A549 (cell line): ENCODE measurements around the gene MESD. TPM values are rescaled to one million over a fixed set of nuclear protein-coding genes. Genes with fewer than 3 reads are reported as not detected.

Experiments used
- ATAC-seq, 2 experiments: fragments of 200-7000 bp in 1 of 2; fragments of >200 bp in 1 of 2; cut with Nextera tagmentation in 1 of 2; cut with Tn5 transposase in 1 of 2; 3 replicates each; pipeline versions ENCODE4 v1.8.0 to v1.9.1; 2018 to 2020; ENCODE audit warnings: mild to moderate bottlenecking in 1 of 2, moderate library complexity in 1 of 2
- CTCF ChIA-PET: fragments of 300-600 bp; sonication (Branson Sonifier 250); formaldehyde crosslinking; extraction: SDS; loops from one replicate; lab custom pipeline; 2021; ENCODE audit warnings: antibody characterized with exemption, inconsistent platforms; lab: Yijun Ruan, JAX
- POLR2A ChIA-PET: fragments of 350-600 bp; formaldehyde crosslinking; extraction: SDS; loops from one replicate; lab custom pipeline; 2021; ENCODE audit warnings: antibody characterized with exemption, inconsistent platforms; lab: Yijun Ruan, JAX
- DNase-seq, 2 experiments: peaks; one replicate each; pipeline versions ENCODE4 v3.0.0 to v3.0.0-alpha.2; 2011 to 2016; ENCODE audit warnings: low read depth in 1 of 2, low spot score in 1 of 2
- FAIRE-seq: peaks from 2 replicates; lab custom pipeline; 2011; peaks lifted over from hg19 to GRCh38; lab: Jason Lieb, UNC
- H3K27ac ChIP-seq, 2 experiments: fragments of >200 bp; sonication (Bioruptor Twin); formaldehyde crosslinking; 3 replicates each; pipeline ENCODE4 v1.5.1; 2016 to 2017
- H3K4me1 ChIP-seq: fragments of >200 bp; sonication (Bioruptor Twin); formaldehyde crosslinking; 3 replicates; pipeline ENCODE4 v1.6.1; 2016
- H3K4me2 ChIP-seq: fragments of >200 bp; sonication (Bioruptor Twin); formaldehyde crosslinking; 3 replicates; pipeline ENCODE4 v1.6.1; 2016
- H3K4me3 ChIP-seq: fragments of >200 bp; sonication (Bioruptor Twin); formaldehyde crosslinking; 3 replicates; pipeline ENCODE4 v1.5.1; 2016
- H3K9me3 ChIP-seq: fragments of >200 bp; sonication (Bioruptor Twin); formaldehyde crosslinking; 3 replicates; pipeline ENCODE4 v1.6.1; 2016
- BCL3 ChIP-seq: fragments of >200 bp; sonication (Bioruptor Twin); formaldehyde crosslinking; IDR thresholded peaks from 3 replicates; pipeline ENCODE4 v1.6.1; 2016
- CEBPB ChIP-seq, 2 experiments: fragments of >200 bp in 1 of 2; sonication (Bioruptor Twin) in 1 of 2; formaldehyde crosslinking in 1 of 2; IDR thresholded peaks; 2 replicates each; pipeline ENCODE4 v1.6.1; 2012 to 2016
- CHD2 ChIP-seq: fragments of 150-350 bp; IDR thresholded peaks from 2 replicates; pipeline ENCODE4 v1.6.1; 2014; ENCODE audit warnings: low read length; ENCODE audit not compliant: partially characterized antibody
- CTCF ChIP-seq: fragments of >200 bp; sonication (Bioruptor Twin); formaldehyde crosslinking; IDR thresholded peaks from 3 replicates; pipeline ENCODE4 v1.5.1; 2016
- E2F6 ChIP-seq: IDR thresholded peaks from 2 replicates; pipeline ENCODE4 v1.6.1; 2012; ENCODE audit warnings: low read depth, borderline replicate concordance
- EHF ChIP-seq: fragments of 250-450 bp; sonication (Bioruptor Pico); IDR thresholded peaks from 2 replicates; pipeline ENCODE4 v1.5.0; 2020; ENCODE audit warnings: mild to moderate bottlenecking
- EP300 ChIP-seq, 2 experiments: fragments of >200 bp; sonication (Bioruptor Twin); formaldehyde crosslinking; IDR thresholded peaks; 2 replicates in 1 of 2; 3 replicates in 1 of 2; pipeline ENCODE4 v1.6.1; 2016 to 2017
- FOXS1 ChIP-seq: fragments of 250-450 bp; sonication (Bioruptor Pico); IDR thresholded peaks from 2 replicates; pipeline ENCODE4 v1.5.0; 2020; ENCODE audit warnings: mild to moderate bottlenecking, moderate library complexity
- HDAC2 ChIP-seq: fragments of 200-600 bp; sonication (generic); IDR thresholded peaks from 2 replicates; pipeline ENCODE4 v1.6.1; 2016
- HES2 ChIP-seq: fragments of >200 bp; sonication (Bioruptor Twin); formaldehyde crosslinking; IDR thresholded peaks from 2 replicates; pipeline ENCODE4 v1.6.1; 2016
- KDM5A ChIP-seq: fragments of 200-600 bp; sonication (generic); IDR thresholded peaks from 2 replicates; pipeline ENCODE4 v1.6.1; 2016; ENCODE audit warnings: antibody characterized with exemption, mild to moderate bottlenecking
- NFE2L2 ChIP-seq: fragments of 150-350 bp; conservative IDR thresholded peaks from 2 replicates; pipeline ENCODE4 v1.6.1; 2014; ENCODE audit warnings: low read length
- NPAS2 ChIP-seq: fragments of 250-450 bp; sonication (Bioruptor Pico); IDR thresholded peaks from 2 replicates; pipeline ENCODE4 v1.8.0; 2022; ENCODE audit warnings: mild to moderate bottlenecking, moderate library complexity, borderline replicate concordance
- PHF8 ChIP-seq: fragments of 200-600 bp; sonication (generic); IDR thresholded peaks from 2 replicates; pipeline ENCODE4 v1.6.1; 2016; ENCODE audit warnings: low read depth, mild to moderate bottlenecking, antibody characterized with exemption, moderate library complexity, borderline replicate concordance
- RAD21 ChIP-seq, 2 experiments: fragments of >200 bp in 1 of 2; sonication (Bioruptor Twin) in 1 of 2; formaldehyde crosslinking in 1 of 2; IDR thresholded peaks in 1 of 2; conservative IDR thresholded peaks in 1 of 2; 2 replicates in 1 of 2; 3 replicates in 1 of 2; pipeline ENCODE4 v1.6.1; 2012 to 2018; ENCODE audit warnings: inconsistent platforms in 1 of 2
- RARB ChIP-seq: fragments of 250-450 bp; sonication (Bioruptor Pico); IDR thresholded peaks from 2 replicates; pipeline ENCODE4 v1.8.0; 2021; ENCODE audit warnings: mild to moderate bottlenecking, moderate library complexity
- RCOR1 ChIP-seq: fragments of 150-350 bp; IDR thresholded peaks from 2 replicates; pipeline ENCODE4 v1.6.1; 2014; ENCODE audit warnings: antibody characterized with exemption, low read length, low read depth
- REST ChIP-seq: fragments of 200-600 bp; sonication (generic); IDR thresholded peaks from 2 replicates; pipeline ENCODE4 v1.6.1; 2016; ENCODE audit warnings: antibody characterized with exemption, mild to moderate bottlenecking, moderate library complexity
- RNF2 ChIP-seq: fragments of 200-600 bp; sonication (generic); IDR thresholded peaks from 2 replicates; pipeline ENCODE4 v1.6.1; 2016; ENCODE audit warnings: low read depth, mild to moderate bottlenecking, antibody characterized with exemption, moderate library complexity, borderline replicate concordance
- TFCP2L1 ChIP-seq: fragments of 250-450 bp; sonication (Bioruptor Pico); IDR thresholded peaks from 2 replicates; pipeline ENCODE4 v1.5.0; 2021; ENCODE audit warnings: mild to moderate bottlenecking
- ZC3H11A ChIP-seq: fragments of 450-650 bp; IDR thresholded peaks from 2 replicates; pipeline ENCODE4 v1.6.1; 2014; ENCODE audit warnings: antibody characterized with exemption, mild to moderate bottlenecking
- ZNF302 ChIP-seq: fragments of 250-450 bp; sonication (Bioruptor Pico); IDR thresholded peaks from 2 replicates; pipeline ENCODE4 v1.9.0; 2021; ENCODE audit warnings: inconsistent platforms, mild to moderate bottlenecking, moderate library complexity
- WGBS: methylation state at CpG from one replicate; pipeline ENCODE4 v1.1.6; 2017; ENCODE audit errors: missing lambda C conversion rate; 5-methylcytosine and 5-hydroxymethylcytosine counted together
- polyA plus RNA-seq, 4 experiments: library from polyadenylated mRNA; depleted of rRNA in 3 of 4; stranded (reverse); fragments of >200 nt; fragmentation: RNase III in 1 of 4; extraction: RNeasy Plus Mini Kit Qiagen cat#74134 plus additional on column Dnase treatment in 1 of 4; gene quantifications; 2 replicates in 3 of 4; 3 replicates in 1 of 4; pipeline ENCODE4 v1.2.3, GENCODE V29; 2011 to 2017

Gene MESD
- polyA plus RNA-seq, 2 of the 4 experiments (the other 2 are of a cell fraction), result 35.6 to 39.4 TPM

- no peak for FAIRE-seq
- WGBS, result 49% methylated on average over 3 of the region's 3 CpGs
- Histone ChIP-seq H3K4me1 (no peaks in the 10 kb centered on the region), H3K4me3 (no peak overlapping the region), H3K27ac (no peak overlapping the region), H3K9me3 (no peaks in the 10 kb centered on the region), H3K4me2 (no peak overlapping the region)
- no peak for DNase-seq
- ChIA-PET CTCF (interaction anchor here (0.6 to 1.5 kb wide), 3 partner anchors 12 to 136 kb away, joined by 3 to 4 read pairs (median 3); partner anchors contain the start of gene CEMIP), POLR2A (no interaction called here)
- TF ChIP-seq RARB (CRISPR knock-in tag) (no peak), RAD21 (conservative IDR thresholded peaks at IDR 0.05 in 1 of 2, IDR thresholded peaks at IDR 0.05 in 1 of 2) (peak in 1 of 2 experiments; percentile 4; a peak in 1 of 5 replicates)
- ATAC-seq, result no peak
Observed at GRCh38 chr15:80915472-80915871, 74.1 kb downstream of the MESD start.

- Histone ChIP-seq H3K27ac (no peak overlapping the region), H3K4me1 (no peaks in the 10 kb centered on the region), H3K4me2 (no peak overlapping the region), H3K9me3 (peaks cover 11% of the 10 kb centered on the region; the same call in 1 of the 3 replicates), H3K4me3 (no peak overlapping the region)
- ChIA-PET CTCF (interaction anchor here (1.1 to 3.2 kb wide), 2 partner anchors 56 to 131 kb away, joined by 3 to 17 read pairs; no protein-coding TSS in a partner anchor), POLR2A (no interaction called here)
- no peak for FAIRE-seq
- DNase-seq, result no peak
- no peak for TF ChIP-seq FOXS1 (CRISPR knock-in tag)
- TF ChIP-seq REST, result no peak
- no peak for TF ChIP-seq CHD2
- TF ChIP-seq EP300 (IDR thresholded peaks at IDR 0.05), result no peak
- no peak for TF ChIP-seq HDAC2
- TF ChIP-seq CTCF, result no peak
- no peak for TF ChIP-seq HES2
- no peak for TF ChIP-seq EHF
- TF ChIP-seq NFE2L2, result no peak
- no peak for TF ChIP-seq ZC3H11A
- TF ChIP-seq ZNF302 (CRISPR knock-in tag), result no peak
- TF ChIP-seq PHF8, result no peak
- no peak for TF ChIP-seq KDM5A
- TF ChIP-seq RCOR1, result no peak
- TF ChIP-seq RNF2, result no peak
- TF ChIP-seq TFCP2L1 (CRISPR knock-in tag), result no peak
- no peak for TF ChIP-seq E2F6
- no peak for TF ChIP-seq NPAS2 (CRISPR knock-in tag)
- TF ChIP-seq CEBPB (IDR thresholded peaks at IDR 0.05), result no peak
- no peak for TF ChIP-seq BCL3
- 78% methylated on average over 5 of the region's 5 CpGs for WGBS
- ATAC-seq, result no peak
Observed at GRCh38 chr15:80913541-80913940, 76.1 kb downstream of the MESD start.
